Peyer's patch (tissue), 4 donors: ENCODE measurements around the gene FBXW2.

ENCODE experiments used
- POLR2A ChIP-seq, 2 donors: fragments of 450-650 bp; IDR thresholded peaks; one replicate each; pipeline ENCODE4 v1.5.1; 2017; ENCODE audit warnings: antibody characterized with exemption in 2 of 2, mild to moderate bottlenecking in 2 of 2, moderate library complexity in 2 of 2
- TF ChIP-seq, protein P1 (sequence below), 6 experiments: fragments of 450-650 bp in 4 of 6; fragments of 200-600 bp in 2 of 6; sonication (generic) in 1 of 6; IDR thresholded peaks; one replicate each; pipeline ENCODE4 v1.5.1; 2017 to 2019; ENCODE audit warnings: antibody characterized with exemption in 6 of 6, mild to moderate bottlenecking in 3 of 6, moderate library complexity in 1 of 6

DNA sequence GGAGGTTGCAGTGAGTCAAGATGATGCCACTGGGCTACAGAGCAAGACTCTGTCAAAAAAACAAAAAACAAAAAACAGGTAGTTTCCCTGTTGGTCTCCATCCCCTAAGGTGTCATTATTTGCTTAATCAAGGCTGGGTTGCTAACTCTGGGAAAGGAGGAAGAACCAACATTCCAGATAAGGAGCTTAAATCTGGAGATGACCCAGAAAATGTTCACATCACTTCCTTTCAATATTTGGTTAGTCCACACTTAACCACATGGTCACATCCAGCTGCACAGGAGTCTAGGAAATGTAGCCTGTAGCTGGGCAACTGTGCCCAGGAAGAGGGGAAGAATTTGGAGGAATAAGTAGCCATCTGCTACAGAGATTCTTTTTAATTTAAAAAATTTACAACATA, 53.1 kb downstream of the FBXW2 start:
- TF ChIP-seq, protein P1, sequence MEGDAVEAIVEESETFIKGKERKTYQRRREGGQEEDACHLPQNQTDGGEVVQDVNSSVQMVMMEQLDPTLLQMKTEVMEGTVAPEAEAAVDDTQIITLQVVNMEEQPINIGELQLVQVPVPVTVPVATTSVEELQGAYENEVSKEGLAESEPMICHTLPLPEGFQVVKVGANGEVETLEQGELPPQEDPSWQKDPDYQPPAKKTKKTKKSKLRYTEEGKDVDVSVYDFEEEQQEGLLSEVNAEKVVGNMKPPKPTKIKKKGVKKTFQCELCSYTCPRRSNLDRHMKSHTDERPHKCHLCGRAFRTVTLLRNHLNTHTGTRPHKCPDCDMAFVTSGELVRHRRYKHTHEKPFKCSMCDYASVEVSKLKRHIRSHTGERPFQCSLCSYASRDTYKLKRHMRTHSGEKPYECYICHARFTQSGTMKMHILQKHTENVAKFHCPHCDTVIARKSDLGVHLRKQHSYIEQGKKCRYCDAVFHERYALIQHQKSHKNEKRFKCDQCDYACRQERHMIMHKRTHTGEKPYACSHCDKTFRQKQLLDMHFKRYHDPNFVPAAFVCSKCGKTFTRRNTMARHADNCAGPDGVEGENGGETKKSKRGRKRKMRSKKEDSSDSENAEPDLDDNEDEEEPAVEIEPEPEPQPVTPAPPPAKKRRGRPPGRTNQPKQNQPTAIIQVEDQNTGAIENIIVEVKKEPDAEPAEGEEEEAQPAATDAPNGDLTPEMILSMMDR (IDR thresholded peaks at IDR 0.05), result no peak
- no peak for TF ChIP-seq POLR2A (IDR thresholded peaks at IDR 0.05)
